Common myeloid progenitor, CD34-positive (primary cell): ENCODE measurements around the gene LIPC.

Source experiments
- CTCF ChIA-PET: fragments of 350-600 bp; sonication (Branson Sonifier 250); formaldehyde crosslinking; loops from one replicate; lab custom pipeline; 2021; ENCODE audit warnings: antibody characterized with exemption; lab: Charles Lee
- POLR2A ChIA-PET: fragments of 350-600 bp; sonication (Branson Sonifier 250); formaldehyde crosslinking; loops from one replicate; lab custom pipeline; 2021; ENCODE audit warnings: antibody characterized with exemption; lab: Charles Lee
- DNase-seq, 3 donors: peaks; one replicate each; pipeline versions ENCODE4 v3.0.0 to v3.0.0-alpha.2; 2013
- H3K27ac ChIP-seq, 2 experiments: 1 replicate in 1 of 2; 2 replicates in 1 of 2; pipeline ENCODE4 v1.7.0; 2013; ENCODE audit warnings: inconsistent platforms in 2 of 2, low read length in 2 of 2, mild to moderate bottlenecking in 2 of 2, low read depth in 1 of 2, moderate library complexity in 1 of 2; ENCODE audit not compliant: severe bottlenecking in 2 of 2, insufficient read depth in 1 of 2, poor library complexity in 1 of 2
- H3K27me3 ChIP-seq, 5 experiments: replicated peaks in 2 of 5; 1 replicate in 3 of 5; 2 replicates in 2 of 5; pipeline versions ENCODE4 v1.6.1 to v1.7.0; 2013; ENCODE audit warnings: low read length in 4 of 5, mild to moderate bottlenecking in 2 of 5, moderate library complexity in 2 of 5, inconsistent platforms in 1 of 5; ENCODE audit not compliant: insufficient read depth in 5 of 5, control insufficient read depth in 4 of 5
- H3K36me3 ChIP-seq, 4 experiments: 1 replicate in 2 of 4; 2 replicates in 2 of 4; pipeline versions ENCODE4 v1.6.1 to v1.7.0; 2013; ENCODE audit warnings: low read length in 3 of 4, control low read depth in 1 of 4, mild to moderate bottlenecking in 1 of 4; ENCODE audit not compliant: control insufficient read depth in 4 of 4, insufficient read depth in 4 of 4
- H3K4me1 ChIP-seq, 4 experiments: 1 replicate in 3 of 4; 2 replicates in 1 of 4; pipeline versions ENCODE4 v1.6.1 to v1.7.1; 2013; ENCODE audit warnings: low read length in 3 of 4, mild to moderate bottlenecking in 3 of 4, control low read depth in 1 of 4, inconsistent platforms in 1 of 4, moderate library complexity in 1 of 4; ENCODE audit not compliant: control insufficient read depth in 4 of 4, insufficient read depth in 4 of 4; ENCODE audit errors: control extremely low read depth in 1 of 4
- H3K4me3 ChIP-seq, 7 experiments: 1 replicate in 4 of 7; 2 replicates in 3 of 7; pipeline versions ENCODE4 v1.5.1 to v1.7.0; 2013; ENCODE audit warnings: mild to moderate bottlenecking in 7 of 7, low read length in 6 of 7, moderate library complexity in 6 of 7, inconsistent platforms in 2 of 7, low read depth in 2 of 7, control low read depth in 1 of 7; ENCODE audit not compliant: insufficient read depth in 4 of 7, control insufficient read depth in 1 of 7; ENCODE audit errors: extremely low read depth in 1 of 7
- H3K9me3 ChIP-seq, 5 experiments: 1 replicate in 4 of 5; 2 replicates in 1 of 5; pipeline versions ENCODE4 v1.6.1 to v1.7.1; 2013; ENCODE audit warnings: low read length in 4 of 5, mild to moderate bottlenecking in 2 of 5, inconsistent platforms in 1 of 5, low read depth in 1 of 5, moderate library complexity in 1 of 5; ENCODE audit not compliant: control insufficient read depth in 4 of 5, insufficient read depth in 2 of 5; ENCODE audit errors: control extremely low read depth in 1 of 5
- WGBS: methylation state at CpG from one replicate; pipeline ENCODE4 v1.1.5; 2013; ENCODE audit not compliant: insufficient coverage; 5-methylcytosine and 5-hydroxymethylcytosine counted together

LIPC gene

GRCh38 chr15:58432401-58432800, 610 bp downstream of the LIPC start:
- Histone ChIP-seq H3K27ac (no peak overlapping the region), H3K4me1 (peaks cover 0 to 6% (median 2%) of the 10 kb centered on the region in 4 experiments), H3K27me3 (no peaks in the 10 kb centered on the region), H3K4me3 (no peak overlapping the region), H3K36me3 (no peaks in the 10 kb centered on the region), H3K9me3 (no peaks in the 10 kb centered on the region)
- 98% methylated on average over 7 of the region's 7 CpGs for WGBS
- DNase-seq = no peak
- ChIA-PET CTCF (no interaction called here), POLR2A (no interaction called here)

GRCh38 chr15:58433597-58434333, 2.0 kb downstream of the LIPC start:
- CTCF ChIA-PET = interaction anchor here (1.2 kb wide), 1 partner anchor 16 kb away, joined by 3 read pairs; no protein-coding TSS in a partner anchor
- no peak overlapping the region for H3K27ac ChIP-seq
- no peaks in the 10 kb centered on the region for H3K9me3 ChIP-seq
- no peaks in the 10 kb centered on the region for H3K36me3 ChIP-seq
- H3K4me3 ChIP-seq = no peak overlapping the region
- H3K4me1 ChIP-seq = peaks cover 0 to 6% (median 2%) of the 10 kb centered on the region in 4 experiments
- WGBS = 88% methylated on average over 1 of the region's 4 CpGs
- H3K27me3 ChIP-seq = no peaks in the 10 kb centered on the region
- POLR2A ChIA-PET = no interaction called here
- no peak for DNase-seq

GRCh38 chr15:58434334-58434875, 2.6 kb downstream of the LIPC start:
- no peaks in the 10 kb centered on the region for H3K9me3 ChIP-seq
- 95% methylated on average over 10 of the region's 10 CpGs for WGBS
- H3K27ac ChIP-seq = no peak overlapping the region
- H3K4me1 ChIP-seq = peaks cover 0 to 4% (median 2%) of the 10 kb centered on the region in 4 experiments
- no peaks in the 10 kb centered on the region for H3K27me3 ChIP-seq
- no peaks in the 10 kb centered on the region for H3K36me3 ChIP-seq
- POLR2A ChIA-PET = no interaction called here
- no peak overlapping the region for H3K4me3 ChIP-seq
- CTCF ChIA-PET = no interaction called here
- peak in 2 of 3 donors; percentile 21 to 46 for DNase-seq

- no peak overlapping the region for H3K4me3 ChIP-seq
- H3K27me3 ChIP-seq = no peaks in the 10 kb centered on the region
- CTCF ChIA-PET = interaction anchor here (1.7 kb wide), 1 partner anchor 11 kb away, joined by 4 read pairs; no protein-coding TSS in a partner anchor
- H3K36me3 ChIP-seq = no peaks in the 10 kb centered on the region
- DNase-seq = no peak
- POLR2A ChIA-PET = no interaction called here
- H3K27ac ChIP-seq = no peak overlapping the region
- H3K9me3 ChIP-seq = no peaks in the 10 kb centered on the region
- H3K4me1 ChIP-seq = no peaks in the 10 kb centered on the region
- WGBS = 100% methylated on average over 1 of the region's 4 CpGs
Measured at GRCh38 chr15:58436552-58436951, 4.8 kb downstream of the LIPC start.

GRCh38 chr15:58437531-58438105, 5.8 kb downstream of the LIPC start:
- Histone ChIP-seq H3K4me3 (no peak overlapping the region), H3K4me1 (no peaks in the 10 kb centered on the region), H3K36me3 (no peaks in the 10 kb centered on the region), H3K9me3 (no peaks in the 10 kb centered on the region), H3K27ac (no peak overlapping the region), H3K27me3 (no peaks in the 10 kb centered on the region)
- ChIA-PET POLR2A (no interaction called here), CTCF (interaction anchor here (0.7 to 1.7 kb wide), 4 partner anchors 10 to 21 kb away, joined by 3 to 4 read pairs (median 3); no protein-coding TSS in a partner anchor)
- WGBS = 95% methylated on average over 9 of the region's 9 CpGs
- DNase-seq = no peak

- ChIA-PET POLR2A (no interaction called here), CTCF (interaction anchor here (0.7 to 1.7 kb wide), 4 partner anchors 9 to 22 kb away, joined by 3 to 4 read pairs (median 3); no protein-coding TSS in a partner anchor)
Measured at GRCh38 chr15:58438111-58438510, 6.3 kb downstream of the LIPC start.

GRCh38 chr15:58438956-58439355, 7.2 kb downstream of the LIPC start:
- CTCF ChIA-PET = interaction anchor here (0.6 to 1.6 kb wide), 2 partner anchors 20 to 319 kb away, joined by 3 read pairs; no protein-coding TSS in a partner anchor
- H3K9me3 ChIP-seq = no peaks in the 10 kb centered on the region
- peak; percentile 63 to 83 (median 80) for DNase-seq
- no peak overlapping the region for H3K4me3 ChIP-seq
- POLR2A ChIA-PET = no interaction called here
- H3K36me3 ChIP-seq = no peaks in the 10 kb centered on the region
- WGBS = 67% methylated on average over 4 of the region's 7 CpGs
- no peaks in the 10 kb centered on the region for H3K27me3 ChIP-seq
- no peak overlapping the region for H3K27ac ChIP-seq
- H3K4me1 ChIP-seq = no peaks in the 10 kb centered on the region

More at GRCh38 chr15:58438111-58438510, 6.3 kb downstream of the LIPC start:
- 97% methylated on average over 9 of the region's 9 CpGs for WGBS
- H3K27ac ChIP-seq = no peak overlapping the region
- no peak overlapping the region for H3K4me3 ChIP-seq
- H3K27me3 ChIP-seq = no peaks in the 10 kb centered on the region
- DNase-seq = no peak
- no peaks in the 10 kb centered on the region for H3K4me1 ChIP-seq
- no peaks in the 10 kb centered on the region for H3K9me3 ChIP-seq
- H3K36me3 ChIP-seq = no peaks in the 10 kb centered on the region
